Heart left ventricle (tissue), 16 donors: ENCODE results near the gene LILRA1. TPM values are rescaled to one million over a fixed set of nuclear protein-coding genes. Genes with fewer than 3 reads are reported as not detected.

Experiments used
- ATAC-seq, 4 donors: fragments of 200-7000 bp; cut with Tn5 transposase; one replicate each; pipeline ENCODE4 v1.9.1; 2020 to 2022; ENCODE audit warnings: moderate library complexity in 4 of 4, mild to moderate bottlenecking in 3 of 4, moderate number of reproducible peaks in 1 of 4
- DNase-seq, 5 donors: peaks; one replicate each; pipeline ENCODE4 v3.0.0-alpha.2; 2020
- H3K27ac ChIP-seq, 12 donors: fragments of 200-600 bp; sonication (generic) in 4 of 12; one replicate each; pipeline versions ENCODE4 v1.5.0 to v1.8.0; 2016 to 2022; ENCODE audit warnings: mild to moderate bottlenecking in 2 of 12
- H3K27me3 ChIP-seq, 9 donors: fragments of 200-600 bp; sonication (generic) in 2 of 9; one replicate each; pipeline versions ENCODE4 v1.5.1 to v1.8.0; 2016 to 2022; ENCODE audit warnings: mild to moderate bottlenecking in 3 of 9
- H3K36me3 ChIP-seq, 9 donors: fragments of 200-600 bp; sonication (generic) in 2 of 9; one replicate each; pipeline versions ENCODE4 v1.5.0 to v1.8.0; 2018 to 2022; ENCODE audit warnings: mild to moderate bottlenecking in 2 of 9
- H3K4me1 ChIP-seq, 12 donors: fragments of 200-600 bp; sonication (generic) in 4 of 12; one replicate each; pipeline versions ENCODE4 v1.5.0 to v1.8.0; 2016 to 2022; ENCODE audit warnings: mild to moderate bottlenecking in 3 of 12
- H3K4me3 ChIP-seq, 12 donors: fragments of 200-600 bp; sonication (generic) in 4 of 12; one replicate each; pipeline versions ENCODE4 v1.5.0 to v1.8.0; 2017 to 2022; ENCODE audit warnings: mild to moderate bottlenecking in 9 of 12, moderate library complexity in 4 of 12
- H3K9me3 ChIP-seq, 12 donors: fragments of 200-600 bp; sonication (generic) in 4 of 12; one replicate each; pipeline versions ENCODE4 v1.5.0 to v1.8.0; 2016 to 2022; ENCODE audit warnings: mild to moderate bottlenecking in 1 of 12
- POLR2A ChIP-seq, 2 donors: fragments of 450-650 bp; IDR thresholded peaks; one replicate each; pipeline ENCODE4 v1.6.1; 2017; ENCODE audit warnings: antibody characterized with exemption in 2 of 2, mild to moderate bottlenecking in 2 of 2, moderate library complexity in 2 of 2
- WGBS, 4 donors: extraction: QIAGEN DNeasy Blood & Tissue Kit in 2 of 4; methylation state at CpG; one replicate each; pipeline versions ENCODE4 v1.1.5 to v1.1.7; 2013 to 2018; 5-methylcytosine and 5-hydroxymethylcytosine counted together
- intact Hi-C, 10 donors: fragments of 100-400 bp; cut with DNase I; formaldehyde crosslinking; loops; one replicate each; pipeline versions ENCODE4 v1.11.1 to v1.14.2; 2022
- polyA plus RNA-seq, 2 donors: library from polyadenylated mRNA; stranded (reverse); fragments of 200-250 nt; gene quantifications; one replicate each; pipeline ENCODE4 v1.2.3, GENCODE V29; 2013
- total RNA-seq, 9 donors: library from RNA; depleted of rRNA in 2 of 9; stranded (reverse); fragments of >200 nt in 2 of 9; fragmentation: NEBNext Ultra II Directional in 3 of 9; extraction: Animal tissue kit (Norgen Biotek cat#: 25700) in 3 of 9; gene quantifications; one replicate each; pipeline versions ENCODE4 v1.1.0 to v1.2.4, GENCODE V29; 2016 to 2023
- TF ChIP-seq, protein P1 (sequence below), 12 donors: fragments of 200-600 bp; sonication (generic) in 4 of 12; IDR thresholded peaks; one replicate each; pipeline versions ENCODE4 v1.5.0 to v1.8.0; 2018 to 2022; ENCODE audit warnings: antibody characterized with exemption in 12 of 12, mild to moderate bottlenecking in 5 of 12
- donor health status: ischemic (EF 13 %, LVEDD 7.1; RV severe dilation, severe dysfunction).
- donor health status: healthy with polysubstance abuse.
- donor health status: DM: no; HTN: yes; CAD: no.
- donor health status: DM: no; HTN: no; CAD: no.
- donor health status: ischemic (EF 25% LVEDD 6.9; RV normal size, moderate dysfunction).
- donor health status: ischemic (EF 25% LVEDD 5.7; RV mildly dilated, moderate dysfunction).
- donor health status: healthy.
- donor health status: DM: yes; HTN: yes; CAD: no.
- donor health status: ischemic (EF 35%, LVEDD 5.7; RV mildly dilated, moderate dysfunction).
- donor health status: nonischemic (EF 11% LVEDD 7.7; RV severe dilation, severe dysfunction).
- donor health status: DM: yes; HTN: yes; CAD: no.
- donor health status: PGD.
- donor health status: ischemic (EF 29% LVEDD 5.4; RV normal size, mild dysfunction).
- donor health status: nonischemic (EF 23%, LVEDD 6.1; RV moderate dilation, normal function).

LILRA1 gene
- total and polyA plus RNA-seq, 11 donors = 0.11 to 7.0 (median 0.44) TPM

DNA sequence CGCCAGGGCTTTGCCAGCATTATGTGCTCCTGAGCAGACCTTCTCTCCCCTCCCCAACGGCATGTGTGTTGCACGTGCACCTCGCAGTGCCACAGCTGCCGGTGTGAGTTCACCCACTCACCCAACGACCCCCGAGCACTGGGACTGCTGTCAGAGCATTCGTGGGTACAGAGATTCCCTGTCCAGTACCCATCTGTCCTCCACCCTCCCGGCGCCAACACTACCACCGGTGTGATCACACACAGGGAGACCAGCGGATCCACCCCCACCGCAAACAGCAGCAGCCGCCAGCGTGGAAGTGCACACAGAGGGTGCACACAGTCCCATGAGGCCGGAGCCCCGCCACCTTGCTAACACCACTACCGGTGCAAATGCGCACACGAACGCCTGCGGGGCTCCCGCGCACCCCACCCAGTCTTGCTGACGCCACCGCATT is 15.9 kb downstream of the LILRA1 start:
- no peak overlapping the region for H3K27ac ChIP-seq
- H3K4me1 ChIP-seq = peaks cover 0 to 39% (median 0%) of the 10 kb centered on the region in 12 donors
- no peak overlapping the region for H3K4me3 ChIP-seq
- 86 to 91% (median 89%) methylated on average over 22 to 26 of the region's 26 CpGs for WGBS, 4 donors
- DNase-seq = peak in 1 of 5 donors; percentile 11
- intact Hi-C loops = no loop called here
- peaks cover 0 to 4% (median 0%) of the 10 kb centered on the region in 9 donors for H3K27me3 ChIP-seq
- TF ChIP-seq POLR2A (IDR thresholded peaks at IDR 0.05) = no peak
- TF ChIP-seq, protein P1, sequence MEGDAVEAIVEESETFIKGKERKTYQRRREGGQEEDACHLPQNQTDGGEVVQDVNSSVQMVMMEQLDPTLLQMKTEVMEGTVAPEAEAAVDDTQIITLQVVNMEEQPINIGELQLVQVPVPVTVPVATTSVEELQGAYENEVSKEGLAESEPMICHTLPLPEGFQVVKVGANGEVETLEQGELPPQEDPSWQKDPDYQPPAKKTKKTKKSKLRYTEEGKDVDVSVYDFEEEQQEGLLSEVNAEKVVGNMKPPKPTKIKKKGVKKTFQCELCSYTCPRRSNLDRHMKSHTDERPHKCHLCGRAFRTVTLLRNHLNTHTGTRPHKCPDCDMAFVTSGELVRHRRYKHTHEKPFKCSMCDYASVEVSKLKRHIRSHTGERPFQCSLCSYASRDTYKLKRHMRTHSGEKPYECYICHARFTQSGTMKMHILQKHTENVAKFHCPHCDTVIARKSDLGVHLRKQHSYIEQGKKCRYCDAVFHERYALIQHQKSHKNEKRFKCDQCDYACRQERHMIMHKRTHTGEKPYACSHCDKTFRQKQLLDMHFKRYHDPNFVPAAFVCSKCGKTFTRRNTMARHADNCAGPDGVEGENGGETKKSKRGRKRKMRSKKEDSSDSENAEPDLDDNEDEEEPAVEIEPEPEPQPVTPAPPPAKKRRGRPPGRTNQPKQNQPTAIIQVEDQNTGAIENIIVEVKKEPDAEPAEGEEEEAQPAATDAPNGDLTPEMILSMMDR (IDR thresholded peaks at IDR 0.05) = no peak
- ATAC-seq = no peak
- no peaks in the 10 kb centered on the region for H3K36me3 ChIP-seq
- H3K9me3 ChIP-seq = peaks cover 0 to 22% (median 2%) of the 10 kb centered on the region in 12 donors

DNA sequence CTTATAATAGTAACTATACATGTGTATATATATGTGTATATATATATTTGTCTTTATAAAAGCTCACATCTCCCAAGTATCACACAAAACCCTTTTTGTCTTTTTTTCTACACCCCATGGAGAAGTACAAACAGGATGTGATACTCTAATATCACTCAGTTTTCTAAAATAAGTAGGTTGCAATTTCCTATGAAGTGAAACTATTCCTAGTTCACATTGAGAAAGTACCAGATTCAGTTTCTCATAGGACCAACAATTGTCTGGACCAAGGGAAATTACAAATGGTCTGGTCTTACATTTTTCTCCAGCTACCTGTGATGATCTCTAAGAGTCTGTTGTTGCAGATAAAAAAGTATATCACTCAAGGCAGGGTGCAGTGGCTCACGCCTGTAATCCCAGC is 19.0 kb downstream of the LILRA1 start:
- peak in 1 of 5 donors; percentile 2 for DNase-seq
- peaks cover 0 to 17% (median 0%) of the 10 kb centered on the region in 12 donors for H3K9me3 ChIP-seq

DNA sequence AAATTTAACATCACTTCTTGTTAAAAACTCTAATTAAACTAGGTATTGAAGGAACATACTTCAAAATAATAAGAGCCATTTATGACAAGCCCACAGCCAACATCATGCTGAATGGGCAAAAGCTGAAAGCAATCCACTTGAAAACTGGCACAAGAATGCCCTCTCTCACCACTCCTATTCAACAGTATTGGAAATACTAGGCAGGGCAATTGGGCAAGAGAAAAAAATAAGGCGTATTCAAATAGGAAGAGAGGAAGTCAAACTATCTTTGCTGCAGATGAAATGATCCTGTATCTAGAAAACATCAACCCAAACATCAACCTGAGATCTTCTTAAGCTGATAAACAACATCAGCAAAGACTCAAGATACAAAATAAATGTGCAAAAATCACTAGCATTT is 21.3 kb downstream of the LILRA1 start:
- intact Hi-C loops = no loop called here
- Histone ChIP-seq H3K4me3 (no peak overlapping the region), H3K36me3 (no peaks in the 10 kb centered on the region), H3K4me1 (peaks cover 0 to 9% (median 0%) of the 10 kb centered on the region in 12 donors), H3K9me3 (peaks cover 0 to 17% (median 0%) of the 10 kb centered on the region in 12 donors), H3K27ac (no peak overlapping the region), H3K27me3 (no peaks in the 10 kb centered on the region)
- ATAC-seq (no peak), DNase-seq (no peak)
- 80 to 92% (median 89%) methylated on average over 1 of the region's 1 CpG for WGBS, 4 donors
- TF ChIP-seq, protein P1 (IDR thresholded peaks at IDR 0.05) = no peak
- no peak for TF ChIP-seq POLR2A (IDR thresholded peaks at IDR 0.05)

More for the DNA sequence above, 19.0 kb downstream of the LILRA1 start:
- intact Hi-C loops = no loop called here
- TF ChIP-seq POLR2A (IDR thresholded peaks at IDR 0.05) = no peak
- TF ChIP-seq, protein P1 (IDR thresholded peaks at IDR 0.05) = no peak
- WGBS, 4 donors = 77 to 91% (median 84%) methylated on average over 1 of the region's 1 CpG
- no peaks in the 10 kb centered on the region for H3K36me3 ChIP-seq
- H3K4me1 ChIP-seq = peaks cover 0 to 31% (median 0%) of the 10 kb centered on the region in 12 donors
- H3K27ac ChIP-seq = no peak overlapping the region
- no peak overlapping the region for H3K4me3 ChIP-seq
- ATAC-seq = no peak
- no peaks in the 10 kb centered on the region for H3K27me3 ChIP-seq

DNA sequence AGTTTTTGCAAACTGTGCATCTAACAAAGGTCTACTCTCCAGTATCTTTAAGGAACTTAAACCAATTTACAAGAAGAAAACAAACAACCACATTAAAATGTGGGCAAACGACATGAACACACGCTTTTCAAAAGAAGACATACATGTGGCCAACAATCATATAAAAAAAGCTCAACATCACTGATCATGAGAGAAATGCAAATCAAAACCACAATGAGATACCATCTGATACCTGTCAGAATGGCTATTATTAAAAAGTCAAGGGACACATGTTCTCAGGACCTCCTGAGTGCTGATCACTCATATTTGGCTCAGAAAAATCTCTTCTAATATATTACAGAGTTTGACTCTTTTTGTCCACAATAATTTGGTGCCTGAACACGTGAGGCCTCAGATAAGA is 22.6 kb downstream of the LILRA1 start:
- no peak overlapping the region for H3K4me3 ChIP-seq
- no peaks in the 10 kb centered on the region for H3K27me3 ChIP-seq
- 55 to 64% (median 61%) methylated on average over 3 of the region's 3 CpGs for WGBS, 4 donors
- peaks cover 0 to 11% (median 0%) of the 10 kb centered on the region in 12 donors for H3K9me3 ChIP-seq
- DNase-seq (no peak), ATAC-seq (no peak)
- intact Hi-C loops = no loop called here
- H3K4me1 ChIP-seq = peaks cover 0 to 9% (median 0%) of the 10 kb centered on the region in 12 donors
- no peaks in the 10 kb centered on the region for H3K36me3 ChIP-seq
- no peak for TF ChIP-seq POLR2A (IDR thresholded peaks at IDR 0.05)
- peak overlapping the region in 1 of 12 donors; percentile 72 for H3K27ac ChIP-seq
